AG09319 (cell line): ENCODE measurements around the gene LAMB3.

ENCODE experiments used
- DNase-seq: peaks from one replicate; pipeline ENCODE4 v3.0.0-alpha.2; 2010; ENCODE audit warnings: low read depth; ENCODE audit errors: extremely low read depth
- TF ChIP-seq, protein P1 (sequence below): IDR thresholded peaks from 2 replicates; pipeline ENCODE4 v1.5.1; 2011; ENCODE audit warnings: low read depth, mild to moderate bottlenecking, inconsistent platforms, low read length, moderate library complexity

Gene LAMB3

DNA sequence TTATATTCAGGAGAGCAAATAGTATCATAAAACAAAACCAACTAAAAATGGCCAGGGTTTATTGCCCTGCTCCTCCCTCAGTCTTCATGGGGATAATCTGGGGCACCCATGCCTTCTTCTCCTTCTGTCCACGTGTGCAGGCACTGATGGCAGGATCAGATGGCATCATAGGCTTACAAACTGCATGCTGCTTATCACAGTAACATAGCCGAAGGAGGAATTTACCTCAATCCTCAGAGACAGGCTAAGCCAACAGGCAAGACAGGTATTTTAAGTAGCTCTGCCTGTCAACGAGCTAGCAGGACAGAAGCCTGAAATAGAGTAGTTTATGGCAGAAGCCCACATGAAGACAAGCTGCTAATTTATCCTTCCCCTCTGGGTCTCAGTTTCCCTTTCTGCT lies 9.4 kb downstream of the LAMB3 start:
- TF ChIP-seq, protein P1, sequence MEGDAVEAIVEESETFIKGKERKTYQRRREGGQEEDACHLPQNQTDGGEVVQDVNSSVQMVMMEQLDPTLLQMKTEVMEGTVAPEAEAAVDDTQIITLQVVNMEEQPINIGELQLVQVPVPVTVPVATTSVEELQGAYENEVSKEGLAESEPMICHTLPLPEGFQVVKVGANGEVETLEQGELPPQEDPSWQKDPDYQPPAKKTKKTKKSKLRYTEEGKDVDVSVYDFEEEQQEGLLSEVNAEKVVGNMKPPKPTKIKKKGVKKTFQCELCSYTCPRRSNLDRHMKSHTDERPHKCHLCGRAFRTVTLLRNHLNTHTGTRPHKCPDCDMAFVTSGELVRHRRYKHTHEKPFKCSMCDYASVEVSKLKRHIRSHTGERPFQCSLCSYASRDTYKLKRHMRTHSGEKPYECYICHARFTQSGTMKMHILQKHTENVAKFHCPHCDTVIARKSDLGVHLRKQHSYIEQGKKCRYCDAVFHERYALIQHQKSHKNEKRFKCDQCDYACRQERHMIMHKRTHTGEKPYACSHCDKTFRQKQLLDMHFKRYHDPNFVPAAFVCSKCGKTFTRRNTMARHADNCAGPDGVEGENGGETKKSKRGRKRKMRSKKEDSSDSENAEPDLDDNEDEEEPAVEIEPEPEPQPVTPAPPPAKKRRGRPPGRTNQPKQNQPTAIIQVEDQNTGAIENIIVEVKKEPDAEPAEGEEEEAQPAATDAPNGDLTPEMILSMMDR, result no peak
- DNase-seq, result no peak

DNA sequence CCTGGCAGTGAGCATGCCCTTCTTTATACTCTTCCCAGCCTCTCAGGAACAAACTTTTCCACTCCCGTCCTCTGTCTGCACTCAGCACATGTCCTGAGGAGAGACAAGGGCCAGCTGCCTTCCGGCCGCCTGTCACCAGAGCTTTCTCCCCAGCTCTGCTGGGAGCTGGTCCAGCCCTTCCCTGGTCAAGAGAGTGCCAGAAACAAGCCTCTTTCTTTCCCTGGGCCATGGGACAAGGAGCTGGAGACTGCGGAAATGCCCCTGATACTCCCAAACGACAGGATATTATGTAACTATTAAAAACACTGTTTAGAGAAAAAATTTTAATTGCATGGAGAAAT lies 10.4 kb downstream of the LAMB3 start:
- DNase-seq, result no peak
- TF ChIP-seq, protein P1, result no peak

DNA sequence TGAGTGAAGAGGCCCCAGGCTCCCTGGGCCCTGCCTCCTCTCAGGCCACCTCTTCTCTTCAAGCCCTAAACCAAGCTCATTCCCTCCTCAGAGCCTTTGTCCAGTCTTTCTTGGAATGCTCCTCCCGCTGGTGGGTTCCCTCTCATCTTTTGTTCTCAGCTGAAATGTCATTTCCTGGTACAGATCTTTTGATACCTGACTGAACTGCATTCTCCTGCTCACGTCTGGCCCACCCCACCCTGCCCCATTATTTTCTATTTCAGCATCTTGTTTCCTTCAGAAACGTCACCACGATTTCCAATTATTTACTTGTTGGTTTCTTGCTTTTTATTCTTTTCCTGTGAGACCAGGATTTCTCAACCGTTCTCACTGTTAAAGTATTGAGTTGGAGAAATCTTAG lies 16.4 kb downstream of the LAMB3 start:
- DNase-seq, result no peak
- TF ChIP-seq, protein P1, result no peak

DNA sequence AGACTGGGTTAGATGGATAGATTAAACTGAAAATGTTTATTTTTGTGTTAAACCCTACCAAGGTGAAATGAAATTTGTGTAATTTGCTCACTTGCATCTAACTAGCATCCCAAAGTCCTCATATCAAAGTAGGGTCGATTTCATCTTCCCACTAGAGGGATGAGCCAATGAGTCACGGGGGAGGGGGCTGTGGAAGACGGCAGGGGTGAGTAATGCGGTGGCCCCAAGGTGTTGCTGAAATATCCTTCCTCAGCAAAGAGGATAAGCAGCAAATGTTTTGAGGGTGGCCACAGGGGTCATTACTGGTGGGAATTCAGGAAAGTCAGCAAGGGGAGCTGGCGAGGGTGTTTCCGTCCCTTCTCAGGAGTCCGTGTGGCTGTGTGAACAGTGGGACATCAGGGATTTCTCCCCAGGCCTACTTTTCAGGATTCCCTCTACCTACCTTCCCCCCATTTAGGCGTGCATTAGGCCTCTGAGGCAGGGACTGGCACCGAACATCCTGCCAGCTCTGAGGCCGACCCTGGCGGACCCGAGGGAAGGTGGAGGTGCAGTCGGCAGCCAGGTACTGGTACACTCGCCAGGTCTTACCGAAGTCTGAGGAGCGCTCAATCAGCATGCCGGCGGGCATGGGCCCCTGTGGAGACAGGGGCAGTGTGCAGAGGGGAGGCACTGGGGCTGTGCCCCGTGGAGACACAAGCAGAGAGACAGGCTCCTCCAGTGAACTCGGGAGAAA lies 18.1 kb downstream of the LAMB3 start:
- DNase-seq, result no peak
- TF ChIP-seq, protein P1, result no peak

DNA sequence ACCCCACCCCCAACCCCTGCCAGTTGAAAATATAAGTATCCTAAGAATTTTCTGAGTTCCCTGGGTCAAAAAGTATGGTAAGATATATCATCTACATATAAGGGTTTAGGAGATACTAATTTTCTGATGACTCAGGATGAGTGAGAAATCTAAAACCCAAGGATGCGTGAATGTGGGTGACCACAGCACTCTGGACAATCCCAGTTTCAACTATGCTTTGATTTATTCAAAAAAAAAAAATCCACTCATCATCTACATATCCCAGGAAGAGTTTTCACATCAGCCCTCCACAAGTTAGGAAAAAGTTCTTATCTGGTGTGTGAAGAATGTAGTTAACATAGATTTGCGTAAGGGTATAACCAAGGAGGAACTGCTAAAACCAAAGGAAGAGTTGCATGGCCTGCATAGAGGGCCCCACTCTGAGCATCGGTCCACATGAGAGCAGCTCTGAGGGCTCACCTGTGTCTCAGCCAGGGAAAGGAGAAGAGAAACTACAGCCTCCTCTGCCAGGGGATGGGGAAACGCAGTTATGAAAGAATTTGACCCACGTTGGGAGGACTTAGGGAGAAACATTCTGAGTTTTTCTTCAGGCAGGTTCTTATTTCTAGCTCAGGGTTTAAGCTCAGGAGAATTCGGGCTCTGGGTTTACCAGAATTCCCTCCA lies 18.8 kb downstream of the LAMB3 start:
- TF ChIP-seq, protein P1, result no peak
- no peak for DNase-seq

DNA sequence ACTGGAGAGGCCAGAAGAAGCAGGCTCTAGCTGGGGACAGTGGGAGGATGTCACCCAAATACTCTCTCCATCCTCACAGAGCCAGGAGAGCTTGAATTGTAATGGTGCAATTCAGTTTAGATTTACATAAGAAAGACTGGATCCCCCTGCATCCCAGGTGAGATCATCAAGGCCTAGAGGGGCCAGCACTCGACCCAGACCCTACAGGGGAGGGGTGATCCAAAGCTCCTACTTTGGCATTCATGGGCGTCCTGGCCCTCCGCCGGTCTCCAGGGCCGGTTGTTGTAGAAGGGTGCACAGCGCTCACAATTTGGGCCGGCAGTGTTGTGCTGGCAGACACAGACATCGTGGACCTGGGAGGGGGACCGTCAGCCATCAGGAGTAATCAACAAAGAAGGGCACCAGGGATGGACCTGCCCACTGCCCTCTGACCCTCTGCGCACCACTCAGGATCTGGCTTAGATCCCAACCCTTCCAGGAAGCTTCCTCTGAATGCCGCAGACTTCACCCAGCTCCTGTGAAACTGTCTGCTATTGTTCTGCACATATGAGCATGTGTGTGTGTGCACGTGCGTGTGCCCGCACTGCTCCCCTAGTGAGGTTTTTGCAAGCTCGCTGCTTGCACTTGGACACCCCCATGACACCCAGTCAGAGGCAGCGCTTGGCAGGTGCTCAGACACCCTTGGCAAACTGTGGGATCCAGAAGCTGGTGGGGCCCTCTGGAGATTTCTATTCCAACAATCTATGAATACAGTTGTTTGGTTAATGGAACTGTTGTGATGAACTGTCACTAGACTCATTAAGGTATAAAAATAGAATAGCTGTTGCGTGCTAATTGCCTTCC lies 21.6 kb downstream of the LAMB3 start:
- TF ChIP-seq, protein P1, result no peak
- DNase-seq, result no peak
